ENCODE data around the gene TMEM256.

The TMEM256 gene

GRCh38 chr17:7408252-7408727 is 4.4 kb upstream of the TMEM256 start:
- no peak for DNase-seq (ENCODE audit: low read depth)

GRCh38 chr17:7407485-7408251 is 3.8 kb upstream of the TMEM256 start, which contains the start of gene NLGN2:
NLGN2 (plus strand) TSS chr17:7407845; CDS start chr17:7408256, 411 bp downstream.
- DNase-seq (ENCODE audit: low read depth), result no peak

- no peak for DNase-seq (ENCODE audit: low read depth)
These were observed 3.2 kb upstream of the TMEM256 start for GRCh38 chr17:7407082-7407481.

- no peak for DNase-seq (ENCODE audit: low read depth)
These were observed 2.4 kb upstream of the TMEM256 start for GRCh38 chr17:7406235-7406825.

- DNase-seq (ENCODE audit: low read depth), result no peak
These were observed 1.7 kb upstream of the TMEM256 start for GRCh38 chr17:7405350-7406234.

- DNase-seq (ENCODE audit: low read depth), result peak; percentile 65
These were observed 946 bp upstream of the TMEM256 start for GRCh38 chr17:7404737-7405349.

GRCh38 chr17:7403727-7403976 is 245 bp downstream of the TMEM256 start:
- DNase-seq (ENCODE audit: low read depth), result no peak

GRCh38 chr17:7403043-7403726 is 712 bp downstream of the TMEM256 start:
- DNase-seq (ENCODE audit: low read depth), result peak; percentile 12

- no peak for DNase-seq (ENCODE audit: low read depth)
These were observed 5.3 kb downstream of the TMEM256 start for GRCh38 chr17:7398612-7399011.

- DNase-seq (ENCODE audit: low read depth), result no peak
These were observed 7.8 kb downstream of the TMEM256 start for GRCh38 chr17:7396147-7396546.

- DNase-seq (ENCODE audit: low read depth), result peak; percentile 72
These were observed 9.3 kb downstream of the TMEM256 start, which contains the start of gene PLSCR3 for GRCh38 chr17:7394452-7395191. PLSCR3 (minus strand) TSS chr17:7394525; CDS start chr17:7394110, 415 bp downstream.

GRCh38 chr17:7393613-7394451 is 10.1 kb downstream of the TMEM256 start:
- DNase-seq (ENCODE audit: low read depth), result peak; percentile 59

GRCh38 chr17:7392696-7393612 is 10.9 kb downstream of the TMEM256 start:
- DNase-seq (ENCODE audit: low read depth), result no peak

GRCh38 chr17:7391307-7391706 is 12.6 kb downstream of the TMEM256 start:
- DNase-seq (ENCODE audit: low read depth), result no peak

GRCh38 chr17:7389924-7390910 is 13.7 kb downstream of the TMEM256 start:
- no peak for DNase-seq (ENCODE audit: low read depth)

GRCh38 chr17:7388856-7389255 is 15.0 kb downstream of the TMEM256 start:
- DNase-seq (ENCODE audit: low read depth), result no peak

- no peak for DNase-seq (ENCODE audit: low read depth)
These were observed 19.3 kb downstream of the TMEM256 start for GRCh38 chr17:7384489-7385081.
